GM21737 (cell line): Measurements from ENCODE around the gene NAGA.

Experiments used
- ATAC-seq: cut with Tn5 transposase; IDR thresholded peaks from one replicate; pipeline ENCODE4 v1.9.1; 2021; ENCODE audit warnings: mild to moderate bottlenecking, moderate library complexity; ENCODE audit not compliant: unreplicated experiment

NAGA gene

DNA sequence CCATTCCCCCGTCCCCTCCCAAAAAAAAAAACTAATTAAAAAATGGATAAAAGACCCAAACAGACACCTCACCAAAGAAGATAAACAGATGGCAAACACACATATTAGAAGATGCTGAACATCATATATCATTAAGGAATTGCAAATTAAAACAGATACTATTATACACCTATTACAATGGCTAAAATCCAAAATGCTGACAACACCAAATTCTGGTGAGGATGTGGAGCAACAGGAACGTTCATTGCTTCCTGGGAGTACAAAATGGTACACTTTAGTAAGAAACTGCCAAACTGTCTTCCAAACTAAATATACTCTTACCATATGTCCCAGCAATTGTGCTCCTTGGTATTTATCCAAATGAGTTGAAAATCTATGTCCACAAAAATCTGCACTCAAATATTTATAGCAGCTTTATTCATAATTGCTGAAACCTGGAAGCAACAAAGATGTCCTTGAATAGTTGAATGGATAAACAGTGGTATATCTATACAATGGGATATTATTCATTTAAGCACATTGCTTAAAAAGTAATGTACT is 19.9 kb downstream of the NAGA start:
- ATAC-seq: no peak

DNA sequence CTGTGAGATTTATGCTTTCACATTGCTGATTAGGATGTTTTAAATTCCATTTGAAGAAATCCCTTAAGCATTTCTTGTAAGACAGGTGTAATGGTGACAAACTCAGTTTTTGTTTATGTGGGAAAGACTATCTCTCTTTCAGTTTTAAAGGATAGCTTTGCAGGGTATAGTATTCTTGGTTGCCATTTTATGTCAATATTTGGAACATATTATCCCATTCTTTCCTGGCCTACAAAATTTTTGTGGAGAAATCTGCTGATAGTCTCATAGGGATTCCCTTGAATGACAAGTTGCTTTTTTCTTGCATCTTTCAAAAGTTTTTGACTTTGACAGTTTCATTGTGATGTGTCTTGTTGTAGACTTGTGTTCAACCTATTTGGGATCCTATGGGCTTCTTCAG is 28.8 kb downstream of the NAGA start:
- no peak for ATAC-seq

DNA sequence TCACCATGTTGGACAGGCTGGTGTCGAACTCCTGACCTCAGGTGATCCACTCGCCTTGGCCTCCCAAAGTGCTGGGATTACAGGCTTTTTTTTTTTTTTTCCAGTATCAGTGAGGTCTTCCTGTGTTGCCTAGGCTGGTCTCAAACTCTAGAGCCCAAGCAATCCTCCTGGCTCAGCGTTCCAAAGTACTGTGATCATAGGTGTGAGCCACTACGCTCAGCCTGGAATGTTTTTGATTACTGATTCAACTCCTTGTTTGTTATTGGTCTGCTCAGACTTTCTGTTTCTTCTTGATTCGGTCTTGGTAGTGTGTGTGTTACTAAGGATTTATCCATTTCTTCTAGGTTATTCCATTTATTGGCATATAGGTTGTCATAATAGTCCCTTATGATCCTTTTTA is 31.3 kb downstream of the NAGA start:
- ATAC-seq: no peak

DNA sequence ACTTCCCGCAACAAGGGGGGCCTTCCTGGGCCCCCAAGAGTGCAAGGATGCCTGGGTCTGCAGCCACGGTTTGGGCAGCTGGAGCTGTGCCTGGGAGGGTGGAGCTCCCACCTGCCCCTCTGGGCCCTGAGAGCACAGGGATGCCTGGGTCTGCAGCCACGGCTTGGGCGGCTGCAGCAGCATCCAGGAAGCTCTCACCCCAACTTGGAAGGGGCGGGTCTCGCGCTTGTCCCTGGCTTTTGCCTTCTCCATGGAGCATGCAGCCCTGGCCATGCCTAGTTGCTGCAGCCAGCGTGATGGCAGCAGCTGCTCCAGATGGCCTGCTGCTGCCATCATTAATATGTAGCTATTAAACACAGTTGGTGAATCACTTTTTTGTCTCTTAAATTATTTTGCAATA is 35.4 kb downstream of the NAGA start:
- ATAC-seq: no peak

DNA sequence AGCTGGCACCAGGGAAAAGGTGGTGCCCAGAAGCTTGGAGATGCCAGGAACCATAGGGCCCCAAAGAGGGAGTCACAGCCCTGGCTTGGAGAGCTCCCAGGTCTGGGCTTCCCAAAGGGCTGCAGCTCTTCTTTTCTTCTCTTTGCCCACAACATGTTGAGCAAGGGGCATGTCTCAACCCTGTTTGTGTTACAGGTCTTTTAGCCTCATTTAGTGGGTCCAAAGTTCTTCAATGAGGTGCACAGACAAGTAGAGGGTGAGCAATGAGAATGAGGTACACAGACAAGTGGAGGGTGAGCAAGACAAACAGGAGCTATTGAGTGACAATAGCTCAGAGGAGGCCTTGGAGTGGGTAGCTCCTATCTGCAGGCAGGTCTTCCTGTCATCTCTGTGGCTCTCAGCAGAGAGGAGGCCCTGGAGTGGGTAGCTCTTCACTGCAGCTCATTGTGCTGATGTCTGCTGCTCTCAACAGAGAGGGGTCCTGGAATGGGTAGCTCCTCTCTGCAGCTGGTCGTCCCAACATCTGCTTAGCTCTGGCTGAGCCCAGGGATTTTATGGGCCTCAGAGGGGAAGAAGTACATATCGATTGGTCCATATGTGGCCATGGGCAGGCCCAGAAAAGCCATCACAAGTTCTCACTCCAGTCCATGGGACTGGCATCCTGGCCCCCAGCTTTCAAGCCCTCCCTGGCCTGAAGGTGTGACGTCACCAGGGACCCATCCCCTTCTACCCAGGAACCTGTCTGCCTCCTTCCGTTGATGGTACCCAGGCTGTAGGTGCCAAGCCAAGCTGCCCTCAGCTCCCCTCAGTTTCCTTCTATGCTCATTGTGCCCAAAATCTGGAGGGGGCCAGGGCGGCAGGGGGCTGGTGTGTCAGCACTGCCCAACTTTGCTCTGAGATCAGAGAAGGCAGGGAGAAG is 37.1 kb downstream of the NAGA start:
- ATAC-seq: no peak

DNA sequence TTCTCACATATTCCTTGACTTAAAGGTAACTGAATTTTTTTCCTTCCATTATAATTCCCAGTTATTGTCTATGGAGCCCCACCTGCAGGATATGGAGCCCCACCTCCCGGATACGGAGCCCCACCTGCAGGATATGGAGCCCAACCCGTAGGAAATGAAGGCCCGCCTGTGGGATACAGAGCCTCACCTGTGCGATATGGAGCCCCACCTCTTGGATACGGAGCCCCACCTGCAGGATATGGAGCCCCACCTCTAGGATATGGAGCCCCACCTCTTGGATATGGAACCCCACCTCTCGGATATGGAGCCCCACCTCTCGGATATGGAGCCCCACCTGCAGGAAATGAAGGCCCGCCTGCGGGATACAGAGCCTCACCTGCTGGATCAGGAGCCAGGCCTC is 43.9 kb downstream of the NAGA start:
- no peak for ATAC-seq

DNA sequence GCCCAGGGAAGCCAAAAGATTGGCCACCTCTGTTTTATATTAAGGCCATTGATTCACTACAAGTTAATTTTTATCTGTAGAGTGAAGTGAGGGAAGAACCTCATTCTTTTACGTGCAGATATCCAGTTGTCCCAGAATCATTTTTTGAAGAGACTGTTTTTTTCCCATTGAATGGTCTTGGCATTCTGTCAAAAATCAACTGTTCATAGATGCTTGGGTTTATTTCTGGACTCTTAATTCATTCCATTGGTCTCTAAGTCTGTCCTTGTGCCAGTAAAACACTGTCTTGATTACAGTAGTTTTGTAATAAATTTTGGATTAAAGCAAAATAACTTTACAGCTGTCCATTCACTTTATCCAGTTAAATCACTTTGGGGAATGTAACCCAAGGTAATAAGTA is 45.2 kb downstream of the NAGA start:
- ATAC-seq: no peak

DNA sequence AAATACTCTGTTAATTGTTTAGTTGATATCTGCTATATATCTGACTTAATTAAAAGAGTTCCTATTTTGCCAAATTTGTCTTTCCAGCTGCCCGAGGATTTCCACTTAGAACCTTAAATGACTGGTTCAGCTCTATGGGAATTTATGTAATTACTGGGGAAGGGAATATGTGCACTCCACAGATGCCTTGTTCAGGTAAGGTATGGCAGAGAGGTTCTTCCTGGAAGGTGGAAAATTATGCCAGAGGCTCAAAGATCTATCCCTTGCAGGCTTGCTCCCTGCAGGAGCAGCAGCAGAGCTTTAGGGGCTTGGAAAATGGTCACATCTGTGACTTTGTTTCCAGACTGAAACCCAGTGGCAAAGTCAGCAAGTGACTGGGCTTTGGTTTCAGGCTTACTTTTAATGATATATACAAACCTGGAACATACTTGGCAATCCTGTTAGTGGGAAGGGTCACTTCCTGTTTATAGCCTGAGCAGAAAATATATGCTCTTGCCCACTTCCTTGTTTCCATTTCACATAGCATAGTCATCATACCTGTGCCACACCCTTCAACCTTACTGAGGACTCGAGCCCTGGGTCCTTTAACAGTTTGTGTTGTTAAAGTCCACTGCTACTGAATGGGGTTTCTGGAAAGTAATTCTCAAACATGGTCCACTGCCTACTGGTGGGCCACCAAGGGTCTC is 48.3 kb downstream of the NAGA start:
- ATAC-seq: no peak

DNA sequence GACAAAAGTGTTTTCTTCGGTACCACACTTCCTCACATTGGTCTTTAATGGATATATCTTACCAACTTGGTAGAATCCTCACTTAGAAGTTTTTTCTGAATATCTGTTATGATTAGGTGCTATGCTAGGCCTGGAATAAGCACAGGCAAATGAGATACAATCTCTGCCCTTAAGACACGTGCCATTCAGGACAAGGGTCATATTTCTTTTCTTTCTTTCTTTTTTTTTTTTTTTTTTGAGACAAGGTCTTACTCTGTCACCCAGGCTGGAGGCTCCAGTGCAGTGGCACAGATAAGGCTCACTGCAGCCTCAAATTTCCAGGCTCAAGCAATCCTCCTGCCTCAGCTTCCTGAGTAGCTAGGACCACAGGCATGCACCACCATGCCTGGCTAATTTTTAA is 49.0 kb downstream of the NAGA start:
- no peak for ATAC-seq

DNA sequence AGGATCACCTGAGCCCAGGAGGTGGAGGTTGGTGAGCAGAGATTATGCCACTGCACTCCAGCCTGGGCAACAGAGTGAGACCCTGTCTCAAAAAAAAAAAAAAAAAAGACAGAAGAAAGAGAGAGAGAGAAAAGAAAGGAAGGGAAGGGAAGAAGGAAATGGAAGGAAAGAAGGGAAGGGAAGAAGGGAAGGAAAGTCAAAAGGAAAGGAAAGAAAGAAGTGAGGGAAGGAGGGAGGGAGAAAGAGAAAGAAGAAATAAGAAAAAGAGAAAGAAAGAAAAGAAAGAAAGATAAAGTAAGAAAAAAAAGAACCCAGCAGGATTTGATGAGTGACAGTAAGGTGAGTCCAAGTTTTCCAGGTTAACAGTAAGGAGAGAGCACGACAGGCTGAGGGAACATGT is 52.4 kb downstream of the NAGA start:
- ATAC-seq: no peak

DNA sequence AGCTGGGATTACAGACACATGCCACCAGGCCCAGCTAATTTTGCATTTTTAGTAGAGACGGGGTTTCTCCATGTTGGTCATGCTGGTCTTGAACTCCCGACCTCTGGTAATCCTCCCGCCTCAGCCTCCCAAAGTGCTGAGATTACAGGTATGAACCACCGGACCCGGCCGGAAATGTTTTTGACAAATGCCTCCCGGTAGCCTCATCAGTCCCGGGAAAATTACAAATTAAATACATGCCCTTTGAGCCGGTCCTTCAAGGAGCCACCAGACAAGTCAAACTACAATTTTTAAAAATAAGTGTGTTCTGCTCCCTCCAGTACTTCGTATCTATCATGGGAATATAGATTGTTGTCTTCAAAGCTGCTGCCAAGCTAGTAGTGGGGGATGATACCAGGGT is 54.5 kb downstream of the NAGA start:
- ATAC-seq: no peak

DNA sequence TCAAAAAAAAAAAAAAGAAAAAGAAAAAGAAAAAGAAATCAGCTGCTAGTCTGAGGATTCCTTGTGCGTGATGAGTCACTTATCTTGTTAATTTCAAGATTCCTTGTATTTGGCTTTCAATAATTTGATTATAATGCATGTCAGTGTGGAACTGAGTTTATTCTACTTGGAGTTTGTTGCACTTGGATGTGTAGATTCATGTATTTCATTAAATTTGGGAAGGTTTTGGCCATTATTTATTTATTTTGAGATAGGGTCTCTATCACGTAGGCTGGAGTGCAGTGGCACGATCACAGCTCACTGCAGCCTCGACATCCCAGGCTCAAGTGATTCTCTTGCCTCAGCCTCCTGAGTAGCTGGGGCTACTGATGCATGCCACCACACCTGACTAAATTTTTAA is 57.2 kb downstream of the NAGA start:
- no peak for ATAC-seq

DNA sequence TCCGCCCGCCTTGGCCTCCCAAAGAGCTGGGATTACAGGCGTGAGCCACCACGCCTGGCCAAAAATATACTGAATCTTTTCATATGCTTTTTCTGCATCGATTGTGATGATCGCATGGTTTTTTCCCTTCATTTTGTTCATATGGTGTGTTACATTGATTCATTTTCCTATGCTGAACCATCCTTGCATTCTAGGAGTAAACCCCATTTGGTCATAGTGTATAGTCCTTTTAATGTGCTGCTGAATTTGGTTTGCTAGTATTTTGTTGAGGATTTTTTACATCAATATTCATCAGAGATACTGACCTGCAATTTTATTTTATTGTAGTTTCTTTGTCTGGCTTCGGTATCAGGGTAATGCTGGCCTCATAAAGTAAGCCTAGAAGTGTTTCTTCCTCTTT is 59.8 kb downstream of the NAGA start:
- no peak for ATAC-seq
